ENCODE results near the gene DHRS11.
"Not testable (repeated sequence)": the region's sequence is repeated elsewhere in the genome, so short reads cannot be mapped to it uniquely, and the experiment has no call there.

DHRS11 gene

GRCh38 chr17:36593656-36594316 lies 2.1 kb downstream of the DHRS11 start:
- no peak for FAIRE-seq
- DNase-seq (ENCODE audit: low spot score), result no peak

DNA sequence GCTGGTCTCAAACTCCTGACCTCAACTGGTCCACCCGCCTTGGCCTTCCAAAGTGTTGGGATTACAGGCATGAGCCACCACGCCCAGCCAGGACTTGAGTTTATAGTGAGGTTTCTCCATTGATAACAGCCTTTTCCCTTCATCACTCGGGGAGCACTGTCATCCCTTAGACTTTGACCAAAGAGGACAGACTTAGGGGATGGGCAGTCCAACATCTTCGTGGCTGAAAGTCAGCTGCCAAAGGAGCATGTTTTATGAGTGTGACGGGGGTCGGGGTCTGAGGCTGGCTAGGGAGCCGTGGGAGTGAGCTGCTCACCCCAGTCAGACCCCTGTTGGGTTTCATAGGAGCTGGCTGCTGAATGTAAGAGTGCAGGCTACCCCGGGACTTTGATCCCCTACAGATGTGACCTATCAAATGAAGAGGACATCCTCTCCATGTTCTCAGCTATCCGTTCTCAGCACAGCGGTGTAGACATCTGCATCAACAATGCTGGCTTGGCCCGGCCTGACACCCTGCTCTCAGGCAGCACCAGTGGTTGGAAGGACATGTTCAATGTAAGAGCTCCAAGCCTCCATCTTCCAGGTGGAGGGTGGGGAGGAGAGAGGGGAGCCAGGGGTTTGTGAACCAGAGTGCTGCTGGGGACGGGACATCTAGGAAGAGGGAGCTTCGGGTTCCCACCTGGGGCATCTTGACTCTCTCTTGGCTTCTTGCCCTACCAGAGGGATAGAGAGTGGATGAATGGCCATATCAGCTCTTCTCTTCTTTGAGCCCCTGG lies 3.1 kb downstream of the DHRS11 start:
- no peak for DNase-seq (ENCODE audit: low spot score)
- no peak for FAIRE-seq

DNA sequence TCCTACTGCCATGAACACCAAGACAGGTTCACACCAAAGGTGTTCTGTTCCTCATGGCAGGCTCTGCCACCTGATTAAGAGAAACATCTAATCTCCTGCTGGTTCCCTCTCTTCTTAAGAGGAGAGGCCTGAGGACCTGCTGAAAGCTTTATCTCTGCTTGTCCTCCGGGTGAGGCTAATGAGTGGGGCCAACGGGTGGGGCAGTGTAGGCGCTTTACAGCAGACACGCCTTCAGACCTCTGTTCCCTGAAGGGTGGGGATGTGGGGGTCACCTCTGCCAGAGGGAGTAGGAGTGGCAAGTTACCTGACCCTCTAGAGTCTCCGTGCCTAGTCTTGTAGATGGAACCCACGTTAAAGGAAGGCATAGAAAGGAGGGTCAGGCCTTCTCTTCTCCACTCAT lies 5.5 kb downstream of the DHRS11 start:
- FAIRE-seq, result no peak
- no peak for DNase-seq (ENCODE audit: low spot score)

GRCh38 chr17:36597866-36598777 lies 6.4 kb downstream of the DHRS11 start:
- no peak for DNase-seq (ENCODE audit: low spot score)
- FAIRE-seq, result no peak

- no peak for DNase-seq (ENCODE audit: low spot score)
- FAIRE-seq, result no peak
Observed at GRCh38 chr17:36598951-36599401, 7.3 kb downstream of the DHRS11 start.

- FAIRE-seq (no peak), DNase-seq (ENCODE audit: low spot score) (no peak)
Observed at GRCh38 chr17:36599546-36600250, 8.0 kb downstream of the DHRS11 start.

GRCh38 chr17:36600465-36600864 lies 8.8 kb downstream of the DHRS11 start:
- DNase-seq (ENCODE audit: low spot score) (no peak), FAIRE-seq (no peak)

GRCh38 chr17:36600936-36601302 lies 9.2 kb downstream of the DHRS11 start:
- no peak for FAIRE-seq
- DNase-seq (ENCODE audit: low spot score), result peak; percentile 37

- FAIRE-seq, result no peak
- DNase-seq (ENCODE audit: low spot score), result peak; percentile 98
Observed at GRCh38 chr17:36601303-36602029, 9.8 kb downstream of the DHRS11 start, which contains the start of gene MRM1. MRM1 (plus strand) TSS chr17:36601583; CDS start chr17:36601811, 228 bp downstream.

- no peak for DNase-seq (ENCODE audit: low spot score)
- FAIRE-seq, result no peak
Observed at GRCh38 chr17:36602030-36602748, 10.5 kb downstream of the DHRS11 start.

GRCh38 chr17:36602924-36603384 lies 11.3 kb downstream of the DHRS11 start:
- FAIRE-seq (no peak), DNase-seq (ENCODE audit: low spot score) (peak; percentile 80)

DNA sequence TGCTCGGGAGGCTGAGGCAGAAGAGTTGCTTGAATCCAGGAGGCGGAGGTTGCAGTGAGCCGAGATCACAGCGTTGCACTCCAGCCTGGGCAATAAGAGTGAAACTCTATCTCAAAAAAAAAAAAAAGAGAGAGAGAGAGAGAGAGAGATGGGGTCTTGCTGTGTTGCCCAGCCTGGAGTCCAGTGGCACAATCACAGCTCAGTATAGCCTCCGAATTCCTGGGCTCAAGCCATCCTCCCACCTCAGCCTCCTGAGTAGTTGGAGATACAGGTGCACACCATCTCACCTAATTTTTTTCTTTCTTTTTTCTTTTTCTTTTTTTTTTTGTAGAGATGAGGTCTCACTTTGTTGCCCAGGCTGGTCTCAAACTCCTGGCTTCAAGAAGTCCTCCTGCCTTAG lies 13.3 kb downstream of the DHRS11 start:
- DNase-seq (ENCODE audit: low spot score); FAIRE-seq: not testable (repeated sequence)

- FAIRE-seq (no peak), DNase-seq (ENCODE audit: low spot score) (no peak)
Observed at GRCh38 chr17:36608280-36608679, 16.6 kb downstream of the DHRS11 start.

DNA sequence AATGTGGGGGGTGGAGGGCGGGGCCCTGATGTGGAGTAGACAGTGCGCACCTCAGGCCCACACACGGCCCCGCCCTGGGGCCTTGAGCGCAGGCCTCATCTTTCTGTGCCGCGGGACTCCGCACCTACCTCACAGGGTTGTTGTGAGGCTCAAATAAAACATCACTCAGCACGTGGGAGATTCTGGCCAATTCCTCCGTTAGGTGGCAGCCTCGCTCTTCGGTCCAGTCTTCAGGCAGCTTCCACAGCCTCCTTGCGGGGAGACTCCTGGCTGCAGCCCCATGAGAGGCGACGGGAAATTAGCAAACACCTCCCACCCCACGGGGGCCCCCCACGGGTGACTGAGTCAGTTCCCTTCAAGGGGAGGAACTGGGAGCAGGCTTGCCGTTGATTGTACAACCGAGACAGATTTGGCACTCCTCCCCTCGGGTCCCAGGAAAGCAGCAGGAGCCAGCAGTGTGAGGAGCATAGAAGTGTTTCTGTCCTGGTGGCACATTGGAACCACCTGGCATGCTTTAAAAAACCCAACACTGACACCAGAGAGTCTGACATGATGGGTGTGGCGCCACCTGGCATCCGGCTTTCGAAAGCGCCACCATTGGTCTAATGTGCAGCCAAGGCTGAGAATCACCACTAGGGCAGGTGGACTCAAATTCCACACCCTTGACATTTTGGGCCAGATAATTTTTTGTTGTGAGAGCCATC lies 17.3 kb downstream of the DHRS11 start:
- no peak for FAIRE-seq

DNA sequence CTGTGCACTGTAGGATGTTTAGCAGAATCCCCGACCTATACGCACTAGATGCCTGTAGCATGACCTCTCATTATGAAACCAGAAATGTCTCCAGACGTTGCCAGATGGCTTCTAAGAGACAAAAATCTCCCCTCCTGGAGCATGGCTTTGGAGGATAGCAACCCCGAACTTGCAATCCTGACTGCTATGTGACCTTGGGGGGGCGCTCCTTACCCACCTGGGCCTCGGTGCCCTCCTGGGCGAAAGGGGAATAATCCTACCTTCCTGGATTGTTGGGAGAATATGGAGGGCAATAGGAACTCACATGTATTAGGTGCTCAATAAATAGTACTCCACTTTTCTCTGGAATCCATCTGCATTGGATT lies 17.8 kb downstream of the DHRS11 start:
- DNase-seq (ENCODE audit: low spot score), result no peak
- FAIRE-seq, result no peak

More for the DNA sequence above, 17.3 kb downstream of the DHRS11 start:
- no peak for DNase-seq (ENCODE audit: low spot score)

GRCh38 chr17:36610474-36610873 lies 18.8 kb downstream of the DHRS11 start:
- FAIRE-seq (no peak), DNase-seq (ENCODE audit: low spot score) (no peak)

DNA sequence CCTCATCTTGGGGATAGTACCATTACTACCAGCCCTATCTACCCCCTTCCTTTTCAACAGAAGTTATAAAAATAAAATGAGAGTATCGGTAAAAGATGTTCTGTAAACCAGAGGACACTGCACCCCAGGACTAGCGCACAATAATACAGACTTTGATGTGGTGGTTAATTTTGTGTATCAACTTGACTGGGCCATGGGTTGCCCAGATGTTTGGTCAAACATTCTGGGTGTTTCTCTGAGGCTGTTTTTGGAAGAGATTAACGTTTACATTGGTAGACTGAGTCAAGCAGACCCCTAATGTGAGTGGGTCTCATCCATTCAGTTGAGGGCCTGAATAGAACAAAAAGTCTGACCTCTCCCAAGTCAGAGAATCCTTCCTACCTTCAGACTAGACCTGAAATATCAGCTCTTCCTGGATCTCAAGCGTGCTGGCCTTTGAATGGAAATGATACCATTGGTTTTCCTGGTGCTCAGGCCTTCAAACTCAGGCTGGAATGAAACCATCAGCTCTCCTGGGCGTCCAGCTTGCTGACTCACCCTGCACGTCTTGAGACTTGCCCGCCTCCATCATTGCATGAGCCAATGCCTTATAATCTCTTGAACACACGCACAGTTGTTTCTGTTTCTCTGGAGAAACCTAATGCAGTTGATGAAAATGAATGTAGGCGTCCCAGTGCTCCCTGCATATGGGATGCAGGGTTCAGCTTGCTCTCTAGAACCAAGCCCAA lies 19.8 kb downstream of the DHRS11 start:
- no peak for DNase-seq (ENCODE audit: low spot score)
- no peak for FAIRE-seq

- DNase-seq (ENCODE audit: low spot score) (no peak), FAIRE-seq (no peak)
Observed at GRCh38 chr17:36612323-36612722, 20.6 kb downstream of the DHRS11 start.

Measured in urothelium cell line (cell line).